Retinal pigment epithelial cell (primary cell): ENCODE measurements around the gene ADAMTS12.

Experiments
- DNase-seq: peaks from one replicate; pipeline ENCODE4 v3.0.0-alpha.2; 2010; ENCODE audit warnings: low read depth
- H3K4me3 ChIP-seq: 2 replicates; pipeline ENCODE4 v1.5.1; 2011; ENCODE audit warnings: mild to moderate bottlenecking, low read length, control low read depth, moderate library complexity
- CTCF ChIP-seq: conservative IDR thresholded peaks from 2 replicates; pipeline ENCODE4 v1.5.1; 2011; ENCODE audit warnings: low read depth, low read length, control low read depth, inconsistent platforms

ADAMTS12 gene

GRCh38 chr5:33848554-33848953 is 43.2 kb downstream of the ADAMTS12 start:
- no peak overlapping the region for H3K4me3 ChIP-seq
- no peak for DNase-seq
- TF ChIP-seq CTCF = no peak

GRCh38 chr5:33846851-33847250 is 44.9 kb downstream of the ADAMTS12 start:
- DNase-seq = no peak
- TF ChIP-seq CTCF = no peak
- H3K4me3 ChIP-seq = no peak overlapping the region

- DNase-seq = no peak
- no peak for TF ChIP-seq CTCF
- H3K4me3 ChIP-seq = no peak overlapping the region
Measured at GRCh38 chr5:33843579-33843978, 48.2 kb downstream of the ADAMTS12 start.

GRCh38 chr5:33842456-33842855 is 49.3 kb downstream of the ADAMTS12 start:
- H3K4me3 ChIP-seq = no peak overlapping the region
- no peak for TF ChIP-seq CTCF
- DNase-seq = no peak

- no peak for TF ChIP-seq CTCF
- H3K4me3 ChIP-seq = no peak overlapping the region
- no peak for DNase-seq
Measured at GRCh38 chr5:33841891-33842290, 49.9 kb downstream of the ADAMTS12 start.

- TF ChIP-seq CTCF = no peak
- no peak for DNase-seq
- no peak overlapping the region for H3K4me3 ChIP-seq
Measured at GRCh38 chr5:33840927-33841547, 50.8 kb downstream of the ADAMTS12 start.

GRCh38 chr5:33837301-33837700 is 54.5 kb downstream of the ADAMTS12 start:
- TF ChIP-seq CTCF = no peak
- no peak for DNase-seq
- no peak overlapping the region for H3K4me3 ChIP-seq
